Prostate gland (tissue), 2 donors: ENCODE measurements around the gene TMEM114.

Source experiments
- CTCF ChIP-seq, 4 experiments: fragments of 200-600 bp in 2 of 4; fragments of 450-650 bp in 2 of 4; sonication (generic) in 2 of 4; IDR thresholded peaks; 1 replicate in 3 of 4; 2 replicates in 1 of 4; pipeline ENCODE4 v1.5.1; 2016 to 2019; ENCODE audit warnings: antibody characterized with exemption in 4 of 4, mild to moderate bottlenecking in 2 of 4, moderate library complexity in 2 of 4
- POLR2AphosphoS5 ChIP-seq: sonication (generic); formaldehyde crosslinking; IDR thresholded peaks from one replicate; pipeline ENCODE4 v1.6.1; 2017; ENCODE audit warnings: antibody characterized with exemption

GRCh38 chr16:8590811-8591210 is 500 bp upstream of the TMEM114 start:
- TF ChIP-seq CTCF (IDR thresholded peaks at IDR 0.05) (no peak), POLR2AphosphoS5 (no peak)
